OCI-LY7 (cell line): ENCODE results near the gene LZTS3.

ENCODE experiments used
- CTCF ChIP-seq: fragments of 200-600 bp; sonication (generic); conservative IDR thresholded peaks from 2 replicates; pipeline ENCODE4 v1.5.1; 2014; ENCODE audit warnings: mild to moderate bottlenecking, antibody characterized with exemption, low read length, moderate library complexity, mixed read lengths
- EZH2phosphoT487 ChIP-seq: fragments of 200-600 bp; sonication (generic); IDR thresholded peaks from 2 replicates; pipeline ENCODE4 v1.6.1; 2018; ENCODE audit warnings: low read depth, borderline replicate concordance, mild to moderate bottlenecking, mixed run types, antibody characterized with exemption, low read length, moderate library complexity, mixed read lengths

DNA sequence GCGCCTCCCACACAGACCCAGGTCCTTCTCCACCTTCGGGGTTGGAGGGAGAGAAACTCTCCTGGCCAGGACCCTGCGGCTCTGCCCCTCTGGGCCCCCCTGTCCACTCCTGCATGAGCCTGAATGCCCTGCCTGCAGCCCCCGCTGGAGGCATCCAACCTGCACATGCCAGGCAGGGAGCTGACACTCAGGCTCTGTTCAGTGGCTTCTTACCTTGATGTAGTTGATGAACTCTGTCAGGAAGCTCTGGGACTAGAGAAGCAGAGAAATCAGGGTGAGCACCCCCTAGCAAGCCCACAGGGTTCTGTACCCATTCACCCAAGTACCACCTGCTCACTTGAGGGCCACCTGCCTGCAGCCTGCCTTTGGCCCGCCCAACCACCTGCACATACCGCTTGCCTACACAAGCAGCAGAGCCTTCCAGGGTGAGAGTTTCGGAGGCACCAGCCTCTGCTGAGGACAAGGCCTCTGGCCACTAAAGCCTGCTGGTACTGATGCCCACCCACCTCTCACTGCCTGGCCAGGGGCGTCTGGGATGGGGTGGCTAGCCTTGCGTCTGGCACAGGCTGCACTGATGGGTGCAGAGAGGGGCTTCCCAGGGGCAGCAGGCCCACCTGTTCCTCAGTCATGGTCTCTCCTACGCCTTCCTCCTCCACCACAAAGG, 21.4 kb upstream of the LZTS3 start:
- TF ChIP-seq CTCF: no peak
- TF ChIP-seq EZH2phosphoT487: no peak
